ENCODE data around the gene GSTA4. TPM values are rescaled to one million over a fixed set of nuclear protein-coding genes. Genes with fewer than 3 reads are reported as not detected.

The GSTA4 gene
- total RNA-seq, 6 donors from 2014 or later = 29.0 to 151 (median 80.8) TPM

DNA sequence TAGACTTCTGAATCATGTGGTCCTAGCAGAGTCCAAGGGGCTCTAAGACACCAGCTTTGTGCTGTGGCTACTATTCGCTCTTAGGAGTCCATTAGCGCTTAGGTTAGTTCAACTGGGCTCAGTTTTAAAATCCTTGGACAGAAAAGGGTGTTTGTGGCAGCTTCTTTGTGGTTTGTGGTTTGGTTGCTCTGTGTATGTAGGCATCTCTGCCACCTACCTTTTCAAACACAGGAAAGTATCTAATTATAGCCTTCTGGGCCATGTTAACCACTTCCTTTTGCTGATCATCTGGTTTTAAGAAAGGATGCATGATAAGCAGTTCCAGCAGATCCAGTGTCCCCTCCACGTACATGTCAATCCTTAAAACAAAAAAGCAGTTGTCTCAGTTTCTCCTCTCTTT is 10.8 kb downstream of the GSTA4 start:
- ATAC-seq (ENCODE audit: low FRiP score in 2 of 2) (no peak), DNase-seq (no peak)
- H3K9me3 ChIP-seq = no peaks in the 10 kb centered on the region
- H3K4me1 ChIP-seq = peaks cover 0 to 3% (median 0%) of the 10 kb centered on the region in 4 donors
- TF ChIP-seq POLR2A (IDR thresholded peaks at IDR 0.05) = no peak
- TF ChIP-seq CTCF (IDR thresholded peaks at IDR 0.05) = no peak
- TF ChIP-seq POLR2AphosphoS5 (IDR thresholded peaks at IDR 0.05) = no peak
- no peak for TF ChIP-seq EP300 (IDR thresholded peaks at IDR 0.05)
- H3K27me3 ChIP-seq = no peaks in the 10 kb centered on the region
- WGBS, 2 donors = 64 to 66% methylated on average over 3 of the region's 3 CpGs
- H3K36me3 ChIP-seq = peaks cover 3 to 46% (median 15%) of the 10 kb centered on the region in 4 donors
- H3K27ac ChIP-seq = no peak overlapping the region
- no peak overlapping the region for H3K4me3 ChIP-seq

GRCh38 chr6:52983159-52983848 is 11.8 kb downstream of the GSTA4 start:
- Histone ChIP-seq H3K36me3 (peaks cover 3 to 42% (median 15%) of the 10 kb centered on the region in 4 donors), H3K27me3 (no peaks in the 10 kb centered on the region), H3K9me3 (no peaks in the 10 kb centered on the region), H3K4me3 (no peak overlapping the region), H3K4me1 (no peaks in the 10 kb centered on the region), H3K27ac (no peak overlapping the region)
- TF ChIP-seq EP300 (IDR thresholded peaks at IDR 0.05) = no peak
- no peak for TF ChIP-seq POLR2AphosphoS5 (IDR thresholded peaks at IDR 0.05)
- TF ChIP-seq POLR2A (IDR thresholded peaks at IDR 0.05) = no peak
- no peak for ATAC-seq (ENCODE audit: low FRiP score in 2 of 2)
- 95 to 97% methylated on average over 5 of the region's 5 CpGs for WGBS, 2 donors
- no peak for DNase-seq

DNA sequence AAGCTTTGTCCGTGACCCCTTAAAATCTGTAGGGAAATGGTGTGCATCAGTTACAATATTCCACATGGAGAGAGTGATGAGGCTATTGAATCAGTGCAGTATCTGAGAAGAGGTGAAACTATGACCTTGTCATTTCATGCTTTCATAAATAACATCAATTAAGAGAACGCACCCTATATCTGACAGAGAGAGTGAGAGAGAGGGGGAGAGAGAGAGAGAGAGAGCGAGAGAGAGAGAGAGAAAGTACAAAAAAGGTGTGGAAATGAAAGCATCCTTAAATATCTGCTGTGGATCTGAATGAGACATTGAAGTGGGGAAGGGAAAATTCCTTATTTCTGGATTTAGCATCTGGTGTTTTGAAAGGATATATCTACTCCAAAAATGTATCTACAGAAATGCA is 12.4 kb downstream of the GSTA4 start:
- Histone ChIP-seq H3K9me3 (no peaks in the 10 kb centered on the region), H3K4me1 (no peaks in the 10 kb centered on the region), H3K27me3 (no peaks in the 10 kb centered on the region), H3K4me3 (no peak overlapping the region), H3K27ac (no peak overlapping the region), H3K36me3 (peaks cover 3 to 42% (median 15%) of the 10 kb centered on the region in 4 donors)
- no peak for DNase-seq
- no peak for TF ChIP-seq POLR2AphosphoS5 (IDR thresholded peaks at IDR 0.05)
- no peak for TF ChIP-seq EP300 (IDR thresholded peaks at IDR 0.05)
- no peak for TF ChIP-seq CTCF (IDR thresholded peaks at IDR 0.05)
- no peak for TF ChIP-seq POLR2A (IDR thresholded peaks at IDR 0.05)
- WGBS, 2 donors = 92 to 96% methylated on average over 3 of the region's 3 CpGs
- no peak for ATAC-seq (ENCODE audit: low FRiP score in 2 of 2)

DNA sequence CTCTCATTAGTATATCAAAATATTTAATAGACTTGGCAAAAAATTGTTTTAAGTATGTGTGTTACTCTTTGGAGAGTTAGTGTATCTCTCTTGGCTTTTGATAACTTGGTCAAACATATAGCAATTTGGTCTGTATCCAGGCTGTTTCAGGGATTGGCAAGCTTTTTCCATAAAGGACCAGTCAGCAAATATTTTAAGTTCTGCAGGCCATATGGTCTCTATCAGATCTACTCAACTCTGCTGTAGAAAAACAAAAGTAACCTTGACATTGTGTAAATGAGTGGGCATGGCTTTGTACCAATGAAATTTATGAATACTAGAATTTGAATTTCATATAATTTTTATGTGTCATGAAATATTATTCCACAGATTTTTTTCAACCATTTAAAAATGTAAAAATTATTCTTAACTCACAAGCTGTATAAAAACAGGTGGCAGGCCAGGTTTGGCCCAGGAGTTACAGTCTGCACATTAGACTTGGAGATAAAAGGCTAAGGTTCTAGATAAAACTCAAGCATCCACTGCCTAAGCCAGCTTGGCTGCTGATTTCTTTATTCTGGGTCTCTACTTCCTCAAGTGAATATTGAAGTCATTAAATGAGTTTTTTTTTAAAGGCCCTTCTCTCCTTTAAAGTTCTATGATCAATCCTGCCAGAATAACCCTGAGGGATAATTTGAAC is 13.7 kb downstream of the GSTA4 start:
- Histone ChIP-seq H3K27me3 (no peaks in the 10 kb centered on the region), H3K9me3 (no peaks in the 10 kb centered on the region), H3K4me3 (no peak overlapping the region), H3K27ac (no peak overlapping the region), H3K4me1 (peaks cover 0 to 8% (median 0%) of the 10 kb centered on the region in 4 donors), H3K36me3 (peaks cover 3 to 35% (median 15%) of the 10 kb centered on the region in 4 donors)
- no peak for TF ChIP-seq EP300 (IDR thresholded peaks at IDR 0.05)
- TF ChIP-seq POLR2A (IDR thresholded peaks at IDR 0.05) = no peak
- TF ChIP-seq CTCF (IDR thresholded peaks at IDR 0.05) = no peak
- no peak for TF ChIP-seq POLR2AphosphoS5 (IDR thresholded peaks at IDR 0.05)
- ATAC-seq (ENCODE audit: low FRiP score in 2 of 2) (no peak), DNase-seq (no peak)

DNA sequence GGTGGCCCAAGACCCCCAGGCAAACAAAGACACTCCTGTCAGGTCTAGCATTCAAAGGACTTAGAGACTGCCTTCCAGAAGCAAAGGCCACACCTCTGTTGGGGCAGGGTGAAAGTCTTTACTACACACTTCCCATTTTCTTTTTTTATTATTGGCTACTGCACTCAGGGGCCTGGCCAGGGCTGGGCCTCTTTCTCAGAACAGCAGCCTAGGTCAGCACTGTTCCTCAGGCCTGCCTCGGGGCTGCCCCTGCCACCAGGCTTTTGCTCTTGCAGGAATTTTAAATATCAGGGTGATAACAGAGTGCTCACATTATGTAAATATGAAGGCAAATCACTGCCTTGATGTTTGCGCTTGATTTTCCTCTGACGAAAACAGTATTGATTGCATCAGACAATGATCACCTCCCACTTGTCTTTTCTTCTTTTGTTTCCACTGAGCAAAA is 18.5 kb downstream of the GSTA4 start:
- Histone ChIP-seq H3K27me3 (no peaks in the 10 kb centered on the region), H3K4me3 (no peak overlapping the region), H3K9me3 (no peaks in the 10 kb centered on the region), H3K4me1 (peaks cover 0 to 15% (median 0%) of the 10 kb centered on the region in 4 donors), H3K36me3 (no peaks in the 10 kb centered on the region), H3K27ac (peak overlapping the region in 1 of 4 donors; percentile 23)
- ATAC-seq (ENCODE audit: low FRiP score in 2 of 2) = peak; percentile 60 to 65
- TF ChIP-seq EP300 (IDR thresholded peaks at IDR 0.05) = no peak
- no peak for TF ChIP-seq POLR2A (IDR thresholded peaks at IDR 0.05)
- TF ChIP-seq CTCF (IDR thresholded peaks at IDR 0.05) = no peak
- TF ChIP-seq POLR2AphosphoS5 (IDR thresholded peaks at IDR 0.05) = no peak
- WGBS, 2 donors = 48 to 56% methylated on average over 3 of the region's 3 CpGs
- peak in 1 of 2 donors; percentile 60 for DNase-seq

Measured in upper lobe of left lung (tissue), 6 donors.